Breast epithelium (tissue), 3 donors: ENCODE data around the gene SEL1L3.

Experiments used
- CTCF ChIP-seq, 3 donors: fragments of 450-650 bp; IDR thresholded peaks; one replicate each; pipeline ENCODE4 v1.5.1; 2016 to 2017; ENCODE audit warnings: antibody characterized with exemption in 3 of 3, mild to moderate bottlenecking in 3 of 3, moderate library complexity in 3 of 3
- POLR2A ChIP-seq: fragments of 450-650 bp; IDR thresholded peaks from one replicate; pipeline ENCODE4 v1.6.1; 2016; ENCODE audit warnings: antibody characterized with exemption, mild to moderate bottlenecking, moderate library complexity
- POLR2AphosphoS5 ChIP-seq, 3 donors: sonication (generic); formaldehyde crosslinking; IDR thresholded peaks; one replicate each; pipeline ENCODE4 v1.6.1; 2017; ENCODE audit warnings: antibody characterized with exemption in 3 of 3

DNA sequence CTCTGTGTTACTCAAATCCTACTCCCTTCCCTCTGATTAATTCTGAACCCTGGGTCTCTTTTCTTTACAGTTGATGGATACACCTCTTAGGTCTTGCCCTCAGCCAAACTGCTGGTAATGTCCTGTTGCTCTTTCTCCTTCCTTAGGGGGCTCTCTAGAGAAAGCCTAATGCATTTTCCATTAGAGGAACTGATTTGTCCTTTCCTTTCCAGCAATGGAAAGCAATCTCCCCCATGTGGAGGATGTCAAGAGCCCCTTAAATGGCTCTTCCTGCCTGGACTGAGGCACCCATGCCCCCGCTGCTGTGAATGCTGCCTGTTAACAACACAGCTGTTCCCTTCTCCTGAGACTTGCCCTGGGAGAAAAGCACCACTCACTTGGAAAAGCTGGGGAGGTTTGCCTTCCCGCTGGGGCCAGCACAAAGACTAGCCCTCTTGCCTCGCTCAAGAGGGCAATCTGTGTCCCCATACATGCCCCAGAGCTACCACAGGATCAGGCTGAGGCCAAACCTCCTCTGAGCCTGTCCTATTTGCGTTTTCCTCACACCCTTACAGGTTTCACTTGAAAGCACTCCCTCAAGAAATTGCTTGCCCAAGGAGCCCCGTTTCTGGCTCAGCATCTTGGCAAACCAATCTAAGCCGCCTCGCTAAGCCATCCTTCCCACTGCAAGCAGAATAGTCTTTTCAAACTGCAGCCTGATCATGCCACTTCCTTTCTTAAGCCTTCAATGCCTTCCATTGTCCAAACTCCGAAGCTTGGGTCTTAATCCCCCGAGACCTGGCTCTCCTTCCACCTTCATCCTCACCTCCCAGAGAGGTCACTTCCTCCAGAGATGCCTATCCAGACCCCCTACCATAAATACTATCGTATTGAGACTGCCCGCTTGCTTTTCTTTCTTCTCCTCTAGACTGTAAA is 28.0 kb upstream of the SEL1L3 start:
- TF ChIP-seq POLR2AphosphoS5 (IDR thresholded peaks at IDR 0.05) (no peak), POLR2A (no peak), CTCF (IDR thresholded peaks at IDR 0.05) (no peak)
